HG02571 (cell line): Measurements from ENCODE around the gene POU3F2.

Experiments
- ATAC-seq: cut with Tn5 transposase; IDR thresholded peaks from one replicate; pipeline ENCODE4 v1.9.1; 2021; ENCODE audit warnings: mild to moderate bottlenecking, moderate library complexity; ENCODE audit not compliant: unreplicated experiment

POU3F2 gene

DNA sequence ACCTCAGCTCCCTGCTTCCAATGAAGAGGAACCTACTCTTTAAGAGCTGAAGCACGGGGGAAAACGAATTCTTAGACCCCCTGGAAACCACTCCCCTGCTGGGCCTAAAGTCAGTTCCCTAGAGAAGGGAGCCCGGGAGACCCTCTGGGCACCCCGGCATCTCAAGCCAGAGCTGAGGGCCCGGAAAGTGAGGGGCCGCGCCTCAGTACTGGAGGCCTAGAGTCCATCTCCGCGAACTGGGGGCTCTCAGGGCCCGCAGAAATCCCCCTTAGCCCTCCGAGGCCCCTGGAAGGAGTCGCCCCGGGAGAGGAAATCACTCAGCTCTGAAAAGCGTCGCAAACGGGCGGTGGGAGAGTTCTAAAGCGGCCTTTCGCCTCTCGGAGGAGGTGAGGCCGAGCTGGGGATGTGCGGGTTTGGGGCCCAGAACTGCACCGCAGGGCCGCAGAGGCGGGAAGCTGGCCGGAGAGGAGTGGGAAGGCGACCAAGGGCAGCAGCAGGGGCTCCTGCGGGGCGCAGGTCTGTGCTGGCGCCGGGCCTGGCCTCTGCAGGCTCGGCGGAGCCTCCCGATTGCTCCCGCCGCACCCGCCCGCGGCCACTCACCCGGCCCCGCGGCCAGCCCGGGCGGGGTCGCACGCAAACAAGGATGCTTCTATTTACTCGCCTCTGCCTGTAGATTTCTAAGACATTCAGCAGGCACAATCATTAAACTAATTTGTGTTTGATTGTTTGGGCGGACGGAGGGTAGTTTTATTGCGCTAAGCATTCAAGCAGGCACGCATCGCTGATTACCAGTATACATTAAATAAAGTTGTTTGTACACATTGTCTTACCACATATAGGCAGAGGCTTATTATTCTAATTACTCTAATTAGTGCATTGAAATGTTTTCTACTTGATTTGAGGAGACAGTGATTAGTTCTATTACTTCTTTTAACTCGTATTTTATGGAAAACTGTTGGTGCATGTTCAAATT, 9.2 kb downstream of the POU3F2 start:
- ATAC-seq: no peak

GRCh38 chr6:98844244-98845210, 10.2 kb downstream of the POU3F2 start:
- no peak for ATAC-seq

- peak; percentile 62 for ATAC-seq
Measured at GRCh38 chr6:98845211-98846020, 11.0 kb downstream of the POU3F2 start.

DNA sequence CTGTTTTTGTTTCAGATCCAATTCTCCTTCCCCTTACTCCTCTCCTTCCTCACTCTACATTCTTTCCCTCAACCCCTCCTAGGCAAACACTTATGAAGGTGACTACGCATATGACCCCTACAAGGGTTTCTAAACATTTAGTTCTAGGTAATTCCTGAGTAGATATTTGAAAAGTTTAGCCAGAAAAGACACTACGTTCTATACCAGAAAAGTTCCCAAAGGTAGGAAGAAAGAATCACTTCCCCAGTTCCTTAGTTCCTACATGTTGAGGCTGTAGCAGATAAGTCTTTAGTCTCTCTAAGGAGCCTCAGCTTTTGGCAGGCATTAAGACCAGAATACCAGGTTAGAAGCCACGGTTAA, 11.6 kb downstream of the POU3F2 start:
- no peak for ATAC-seq

DNA sequence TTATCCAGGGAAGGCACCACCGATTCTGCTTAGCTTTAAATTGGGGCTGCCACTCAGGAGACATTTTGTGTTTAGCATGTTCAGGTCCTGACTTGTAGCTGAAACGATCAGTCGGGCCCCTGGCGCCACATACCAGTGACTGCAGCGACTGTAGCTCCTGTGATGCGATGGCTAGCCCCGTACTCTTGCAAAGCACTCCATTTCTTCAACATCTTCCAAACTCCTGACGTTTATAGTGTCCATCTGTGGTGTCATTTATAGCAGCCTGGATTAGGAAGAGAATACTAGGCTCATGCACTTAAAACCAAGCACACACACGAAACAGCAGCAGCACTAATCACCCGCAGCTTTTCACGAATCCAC, 13.0 kb downstream of the POU3F2 start:
- no peak for ATAC-seq

- no peak for ATAC-seq
Measured at GRCh38 chr6:98847779-98848538, 13.6 kb downstream of the POU3F2 start.

DNA sequence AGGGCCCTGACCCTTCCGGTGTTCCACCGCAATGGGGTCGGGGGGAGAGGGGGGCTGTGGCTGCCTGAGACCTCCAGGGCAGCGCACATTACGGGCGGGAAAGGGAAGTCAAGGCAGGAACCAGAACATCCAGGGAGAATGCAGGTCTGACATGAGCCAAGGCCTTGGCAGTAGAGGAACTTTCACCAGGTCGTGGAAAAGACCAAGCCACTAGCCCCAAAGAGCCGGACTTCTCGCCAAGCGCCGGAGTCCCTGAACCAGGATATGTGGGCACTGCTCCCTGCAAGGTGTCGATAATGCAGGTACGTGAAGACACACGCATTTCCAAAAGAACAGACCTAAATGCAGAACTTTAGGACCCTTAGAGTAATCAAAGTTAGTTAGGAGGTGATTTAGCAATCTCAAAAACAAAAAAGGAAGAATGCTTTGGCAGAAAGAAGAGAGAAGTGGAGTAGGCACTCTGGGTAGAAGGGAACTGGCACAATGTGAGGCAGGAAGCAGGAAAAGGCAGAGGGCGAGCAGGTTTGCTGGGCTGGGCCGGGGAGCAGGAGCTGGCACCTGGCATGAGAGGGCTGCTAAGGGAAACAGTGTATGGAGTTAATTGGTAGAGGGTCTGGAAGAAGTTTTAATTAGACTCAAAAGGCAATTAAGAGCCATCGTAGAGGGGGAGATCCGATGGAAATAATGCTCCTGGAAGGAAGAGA, 14.3 kb downstream of the POU3F2 start:
- no peak for ATAC-seq

GRCh38 chr6:98864497-98864896, 30.1 kb downstream of the POU3F2 start:
- no peak for ATAC-seq

DNA sequence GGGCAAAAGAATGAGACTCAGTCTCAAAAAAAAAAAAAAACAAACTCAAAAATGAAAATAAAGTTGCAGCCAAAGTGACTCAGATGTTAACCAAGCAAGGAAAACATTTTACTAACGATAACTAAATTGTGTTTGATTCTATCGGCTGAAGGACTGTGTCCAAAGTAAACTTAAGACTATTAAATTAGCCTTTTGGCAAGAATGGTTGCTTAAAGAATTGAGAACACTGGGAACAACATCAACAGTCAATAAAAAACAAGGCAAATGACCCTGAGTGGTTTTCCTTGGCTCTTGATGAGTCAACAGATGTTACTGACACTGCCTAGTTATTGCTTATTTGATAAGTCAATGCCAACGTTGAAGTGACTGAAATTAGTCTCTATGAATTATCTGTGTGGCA, 36.7 kb downstream of the POU3F2 start:
- ATAC-seq: no peak

GRCh38 chr6:98871821-98872220, 37.4 kb downstream of the POU3F2 start:
- no peak for ATAC-seq

GRCh38 chr6:98875375-98875774, 41.0 kb downstream of the POU3F2 start:
- ATAC-seq: no peak

- ATAC-seq: no peak
Measured at GRCh38 chr6:98877250-98877649, 42.9 kb downstream of the POU3F2 start.

GRCh38 chr6:98880486-98880885, 46.1 kb downstream of the POU3F2 start:
- ATAC-seq: peak; percentile 86

DNA sequence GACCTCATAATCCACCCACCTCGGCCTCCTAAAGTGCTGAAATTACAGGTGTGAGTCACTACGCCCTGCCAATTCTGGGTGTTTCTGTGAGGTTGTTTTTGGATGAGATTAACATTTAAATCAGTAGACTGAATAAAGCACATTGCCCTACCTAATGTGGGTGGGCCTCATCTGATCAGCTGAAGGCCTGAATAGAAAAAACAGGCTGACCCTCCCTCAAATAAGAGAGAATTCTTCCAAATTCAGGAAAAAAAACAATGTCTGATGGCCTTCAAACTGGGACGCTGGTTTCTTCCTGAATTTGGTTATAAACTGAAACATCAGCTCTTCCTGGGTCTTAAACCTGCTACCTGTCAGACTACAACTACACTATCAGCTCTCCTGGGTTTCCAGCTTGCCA, 51.0 kb downstream of the POU3F2 start:
- ATAC-seq: no peak

- no peak for ATAC-seq
Measured at GRCh38 chr6:98887650-98888049, 53.3 kb downstream of the POU3F2 start.
